ENCODE data around the gene FAM83D.

GRCh38 chr20:38934530-38934929 lies 8.3 kb downstream of the FAM83D start:
- TF ChIP-seq CTCF (IDR thresholded peaks at IDR 0.05 in 8 of 11, conservative IDR thresholded peaks at IDR 0.05 in 3 of 11) (no peak), POLR2A (IDR thresholded peaks at IDR 0.05) (no peak), POLR2AphosphoS5 (IDR thresholded peaks at IDR 0.05) (no peak)
